HG02852 (cell line): ENCODE measurements around the gene GPRC5B.

ENCODE experiments used
- ATAC-seq: cut with Tn5 transposase; IDR thresholded peaks from one replicate; pipeline ENCODE4 v1.9.1; 2021; ENCODE audit warnings: mild to moderate bottlenecking, moderate library complexity; ENCODE audit not compliant: unreplicated experiment

Gene GPRC5B

GRCh38 chr16:19898166-19898565 is 13.5 kb upstream of the GPRC5B start:
- no peak for ATAC-seq

- ATAC-seq = no peak
These were observed 12.3 kb upstream of the GPRC5B start for GRCh38 chr16:19896951-19897350.

DNA sequence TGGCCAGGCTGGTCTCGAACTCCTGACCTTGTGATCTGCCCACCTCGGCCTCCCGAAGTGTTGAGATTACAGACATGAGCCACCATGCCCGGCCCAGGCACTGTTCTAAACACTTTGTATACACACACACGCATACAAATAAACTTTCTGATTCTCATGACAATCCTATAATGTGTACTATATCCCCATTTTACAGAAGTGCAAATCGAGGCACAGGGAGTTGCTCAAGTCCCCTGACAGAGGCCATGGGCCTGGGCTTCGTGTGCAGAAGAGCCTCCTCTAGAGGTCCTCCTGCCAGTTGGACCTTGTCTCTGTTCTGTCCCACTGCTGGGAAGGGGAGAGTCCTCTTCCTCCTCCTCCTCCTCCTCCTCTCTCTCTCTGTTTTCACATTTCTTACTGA is 9.9 kb upstream of the GPRC5B start:
- ATAC-seq = no peak

- ATAC-seq = no peak
These were observed 8.3 kb upstream of the GPRC5B start for GRCh38 chr16:19892902-19893301.

GRCh38 chr16:19890901-19891300 is 6.3 kb upstream of the GPRC5B start:
- ATAC-seq = no peak

GRCh38 chr16:19888834-19889233 is 4.2 kb upstream of the GPRC5B start:
- no peak for ATAC-seq

DNA sequence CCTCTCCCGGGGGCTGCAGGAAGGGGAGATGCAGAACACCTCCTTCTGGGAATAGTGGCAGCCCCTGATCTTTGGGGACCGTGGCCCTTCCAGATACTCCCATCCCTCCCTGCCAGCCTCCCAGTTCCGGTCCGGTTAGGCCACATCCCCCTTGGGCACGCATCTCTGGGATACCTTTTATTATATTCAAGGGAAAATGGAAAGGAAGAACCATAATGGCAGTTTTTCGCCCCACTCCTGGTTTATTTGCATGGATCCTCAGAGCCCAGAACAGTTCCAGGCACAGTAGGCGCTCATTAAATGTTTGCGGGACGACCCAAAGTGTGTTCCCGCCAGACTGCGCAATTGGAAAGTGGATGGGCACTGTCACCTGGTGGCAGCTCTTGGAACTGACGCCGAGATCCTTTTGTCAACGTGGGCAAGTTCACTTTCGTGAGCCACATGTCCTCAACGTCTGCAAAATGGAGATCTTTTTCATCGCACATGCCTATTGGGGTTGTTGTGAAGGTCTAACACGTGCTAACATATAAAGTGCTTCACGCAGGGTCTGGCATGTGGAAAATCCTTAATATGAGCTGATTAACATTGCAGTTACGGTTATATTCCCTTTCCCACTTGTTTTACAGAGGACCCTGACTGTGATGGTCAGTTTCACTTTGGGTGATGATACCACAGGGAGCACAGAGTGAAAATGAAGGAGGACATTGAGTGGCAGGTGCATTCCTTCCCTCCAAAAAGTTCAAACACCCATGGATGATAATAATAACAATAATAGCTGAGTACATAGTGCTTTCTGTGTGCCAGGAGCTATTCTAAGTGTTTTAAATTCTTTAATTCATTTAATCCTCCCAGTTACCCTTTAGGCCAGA is 1.7 kb upstream of the GPRC5B start:
- ATAC-seq = no peak

DNA sequence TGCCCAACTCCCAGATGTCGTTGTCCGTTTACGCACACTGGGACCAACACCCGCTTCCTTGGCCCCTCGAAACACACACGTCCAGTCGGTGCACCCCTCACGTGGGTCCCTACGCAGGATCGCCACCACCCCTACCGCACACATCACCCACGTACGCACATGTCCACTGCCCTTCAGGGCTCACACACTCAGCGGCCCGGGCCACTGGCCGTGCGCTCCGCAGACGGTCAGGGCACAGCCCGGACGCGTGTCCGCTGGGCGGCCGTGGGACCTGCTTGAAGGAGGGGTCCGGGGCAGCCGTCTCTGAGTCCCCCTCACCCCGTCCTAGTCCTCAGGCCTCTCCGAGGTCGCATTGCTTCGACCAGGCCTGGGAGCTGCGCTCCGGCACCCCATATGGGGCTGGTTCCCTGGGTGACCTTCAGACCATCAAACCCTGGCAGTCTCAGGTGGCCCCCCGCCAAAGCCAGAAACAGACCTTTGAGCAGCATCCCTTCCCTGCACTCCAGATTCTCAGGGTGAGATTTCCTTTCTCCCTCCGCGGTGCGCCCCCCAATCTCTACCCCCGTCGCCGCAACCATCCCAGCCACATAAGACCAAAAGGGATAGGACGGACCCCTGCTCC is 914 bp upstream of the GPRC5B start:
- ATAC-seq = no peak

DNA sequence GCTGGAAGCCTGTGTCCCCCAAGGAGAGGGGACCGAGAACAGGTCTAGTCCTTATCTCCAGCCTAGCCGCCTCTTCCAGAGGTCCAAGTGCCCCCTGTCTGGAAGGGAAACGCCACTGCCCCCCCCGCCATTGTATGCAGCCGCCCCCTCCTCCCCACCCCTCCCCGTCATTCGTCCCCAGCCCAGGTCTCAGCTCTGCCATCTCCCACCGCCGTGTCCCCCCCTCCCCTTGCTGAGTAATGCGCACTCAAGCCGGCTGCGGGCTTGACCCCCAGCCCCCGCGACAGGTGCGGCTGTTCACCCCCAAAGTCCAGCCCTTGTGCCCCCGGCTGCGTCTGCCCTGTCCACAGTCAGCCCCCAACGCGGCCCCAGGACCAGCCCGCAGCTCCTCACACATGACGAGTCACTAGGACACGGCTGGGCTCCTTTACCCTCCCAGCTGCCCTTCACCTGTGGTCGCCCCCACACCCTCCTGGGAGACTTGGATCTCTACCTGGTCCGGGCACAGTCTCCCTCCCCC is 622 bp downstream of the GPRC5B start:
- no peak for ATAC-seq

- no peak for ATAC-seq
These were observed 1.2 kb downstream of the GPRC5B start for GRCh38 chr16:19883296-19883965.

- ATAC-seq = no peak
These were observed 2.0 kb downstream of the GPRC5B start for GRCh38 chr16:19882646-19883045.

DNA sequence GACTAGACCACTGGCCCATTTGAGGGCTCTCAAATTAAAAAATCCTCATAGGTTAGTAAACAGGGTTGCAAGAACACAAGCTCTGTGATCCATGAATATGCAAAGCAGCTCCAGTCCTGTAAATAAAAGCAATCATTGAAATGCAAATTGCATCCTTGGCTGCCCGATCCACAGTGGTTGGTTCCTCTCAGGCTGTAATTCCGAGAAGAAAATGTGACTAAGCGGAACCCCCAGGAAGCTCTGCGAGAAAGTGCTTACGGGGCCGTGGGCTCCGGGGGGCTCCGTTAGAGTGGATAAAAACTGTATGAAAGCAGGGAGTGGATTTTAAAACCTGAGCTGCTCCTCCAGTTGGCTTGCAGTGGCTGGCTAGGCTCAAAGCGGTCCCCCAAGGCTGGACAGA is 2.5 kb downstream of the GPRC5B start:
- ATAC-seq = no peak

- no peak for ATAC-seq
These were observed 2.9 kb downstream of the GPRC5B start for GRCh38 chr16:19881783-19882182.

DNA sequence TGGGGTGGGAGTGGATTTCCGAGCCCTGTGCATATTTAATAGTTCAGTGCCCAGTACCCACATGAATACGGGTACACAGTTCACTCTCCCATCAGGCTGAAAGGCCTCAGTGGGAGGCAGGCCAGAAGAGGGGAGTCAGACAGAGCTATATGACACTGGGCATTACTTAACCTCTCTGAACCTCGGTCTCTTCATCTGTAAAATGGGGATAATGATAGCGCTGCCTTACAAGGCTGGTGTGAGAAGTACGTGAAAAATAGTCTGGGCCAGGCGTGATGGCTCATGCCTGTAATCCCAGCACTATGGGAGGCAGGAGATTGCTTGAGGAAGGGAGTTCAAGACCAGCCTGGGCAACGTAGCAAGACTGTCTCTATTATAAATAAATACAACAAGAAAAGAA is 3.6 kb downstream of the GPRC5B start:
- no peak for ATAC-seq

DNA sequence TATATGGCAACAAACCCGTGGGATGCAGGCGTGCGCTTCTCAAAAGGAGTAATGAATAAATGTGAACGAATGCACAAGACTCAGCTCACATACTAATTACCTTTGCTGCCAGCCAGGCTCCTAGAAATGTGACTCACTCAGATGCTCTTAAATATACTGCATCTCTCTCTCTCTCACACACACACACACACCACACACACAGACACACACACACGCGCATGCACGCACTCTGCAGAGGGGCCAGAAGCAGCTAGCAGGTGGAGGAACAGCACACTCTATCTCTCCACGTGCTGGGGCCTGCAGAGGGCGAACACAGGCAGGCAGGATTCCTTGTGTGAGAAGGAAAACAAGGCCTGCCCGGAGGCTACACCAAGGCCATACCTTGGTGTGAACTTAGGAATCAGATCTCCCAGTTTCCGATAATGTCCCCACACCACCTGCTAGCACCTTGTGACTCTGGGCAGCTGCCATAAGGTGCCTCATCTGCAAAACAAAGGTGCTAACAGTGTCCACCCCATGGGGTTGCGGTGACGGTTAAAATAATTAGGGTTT is 5.3 kb downstream of the GPRC5B start:
- ATAC-seq = no peak

DNA sequence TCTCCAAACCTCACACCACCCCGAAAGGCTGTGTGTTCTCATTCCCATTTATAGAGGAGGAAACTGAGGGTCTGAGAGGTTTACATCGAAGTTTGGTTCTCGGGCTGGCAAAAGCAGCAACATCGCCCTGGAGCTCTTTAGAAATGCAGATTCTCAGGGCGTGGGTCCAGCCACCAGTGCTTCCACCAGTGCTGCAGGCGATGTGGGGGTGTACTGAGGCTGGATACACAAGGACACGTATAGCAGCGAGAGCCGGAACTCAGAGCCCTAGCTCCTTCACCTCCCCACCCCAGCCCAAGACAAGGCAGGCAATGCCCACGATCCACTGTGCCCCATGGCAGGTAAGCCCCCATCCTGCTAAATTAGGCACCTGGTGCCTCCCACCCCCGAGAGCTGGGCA is 5.9 kb downstream of the GPRC5B start:
- ATAC-seq = no peak

GRCh38 chr16:19876501-19877059 is 8.1 kb downstream of the GPRC5B start:
- no peak for ATAC-seq

GRCh38 chr16:19875900-19876299 is 8.7 kb downstream of the GPRC5B start:
- no peak for ATAC-seq

GRCh38 chr16:19874851-19875546 is 9.6 kb downstream of the GPRC5B start:
- ATAC-seq = no peak

DNA sequence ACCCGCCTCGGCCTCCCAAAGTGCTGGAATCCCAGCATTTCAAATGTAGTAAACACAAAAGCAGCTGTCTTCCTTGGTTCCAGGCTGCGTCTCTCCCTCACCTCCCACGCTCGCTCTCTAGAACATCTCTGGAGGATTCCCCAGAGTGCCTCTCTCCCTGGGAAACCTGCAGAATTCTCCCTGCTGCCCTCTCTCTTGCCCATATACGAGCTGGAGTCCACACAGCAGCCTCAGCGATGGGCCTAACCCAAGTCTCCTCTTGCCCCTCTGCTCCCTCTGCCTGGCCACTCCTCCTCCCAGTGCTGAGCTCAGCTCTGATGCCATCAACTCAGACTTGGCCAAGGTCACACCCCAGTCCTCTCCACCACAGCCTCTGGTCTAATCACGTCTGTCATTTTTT is 10.6 kb downstream of the GPRC5B start:
- no peak for ATAC-seq

GRCh38 chr16:19872935-19873334 is 11.7 kb downstream of the GPRC5B start:
- no peak for ATAC-seq
